Transverse colon (tissue), 4 donors: ENCODE measurements around the gene PIGU. TPM values are rescaled to one million over a fixed set of nuclear protein-coding genes. Genes with fewer than 3 reads are reported as not detected.

ENCODE experiments used
- DNase-seq: peaks from one replicate; pipeline ENCODE4 v3.0.0-alpha.2; 2019
- H3K27ac ChIP-seq, 4 donors: fragments of 200-600 bp; sonication (generic); 2 replicates each; pipeline ENCODE4 v1.5.1; 2016 to 2018; ENCODE audit warnings: inconsistent platforms in 4 of 4
- H3K27me3 ChIP-seq: fragments of 200-600 bp; sonication (generic); 2 replicates; pipeline ENCODE4 v1.5.1; 2017; ENCODE audit warnings: inconsistent platforms
- H3K36me3 ChIP-seq, 4 donors: fragments of 200-600 bp; sonication (generic); 2 replicates each; pipeline ENCODE4 v1.5.1; 2017 to 2019; ENCODE audit warnings: inconsistent platforms in 4 of 4
- H3K4me1 ChIP-seq, 4 donors: fragments of 200-600 bp; sonication (generic); 2 replicates each; pipeline ENCODE4 v1.5.1; 2017 to 2020; ENCODE audit warnings: inconsistent platforms in 4 of 4
- H3K4me3 ChIP-seq, 4 donors: fragments of 200-600 bp; sonication (generic); 1 replicate in 1 of 4; 2 replicates in 3 of 4; pipeline versions ENCODE4 v1.5.1 to v1.6.1; 2017 to 2019; ENCODE audit warnings: inconsistent platforms in 4 of 4
- H3K9me3 ChIP-seq, 2 donors: fragments of 200-600 bp; sonication (generic); 2 replicates each; pipeline ENCODE4 v1.5.1; 2017 to 2019; ENCODE audit warnings: inconsistent platforms in 2 of 2
- CTCF ChIP-seq, 5 experiments: fragments of 200-600 bp in 3 of 5; fragments of 450-650 bp in 2 of 5; sonication (generic) in 3 of 5; IDR thresholded peaks; 1 replicate in 2 of 5; 2 replicates in 3 of 5; pipeline ENCODE4 v1.5.1; 2016 to 2017; ENCODE audit warnings: antibody characterized with exemption in 5 of 5, inconsistent platforms in 3 of 5, mild to moderate bottlenecking in 2 of 5, moderate library complexity in 1 of 5
- EP300 ChIP-seq: sonication (generic); formaldehyde crosslinking; IDR thresholded peaks from one replicate; pipeline ENCODE4 v1.6.1; 2017; ENCODE audit warnings: antibody characterized with exemption, low read depth
- POLR2A ChIP-seq: fragments of 450-650 bp; IDR thresholded peaks from one replicate; pipeline ENCODE4 v1.6.1; 2016; ENCODE audit warnings: antibody characterized with exemption, mild to moderate bottlenecking, moderate library complexity
- POLR2AphosphoS5 ChIP-seq, 3 donors: sonication (generic); formaldehyde crosslinking; IDR thresholded peaks; one replicate each; pipeline ENCODE4 v1.6.1; 2016; ENCODE audit warnings: antibody characterized with exemption in 3 of 3
- WGBS, 2 donors: methylation state at CpG; one replicate each; pipeline ENCODE4 v1.1.5; 2018; ENCODE audit warnings: low coverage in 1 of 2; 5-methylcytosine and 5-hydroxymethylcytosine counted together
- in situ Hi-C, 4 donors: fragments of 200-750 bp; cut with MboI; loops; one replicate each; pipeline versions ENCODE4 v1.15.0 to v1.15.1; 2017; ENCODE audit warnings: low sequenced_read_pairs in 3 of 4, low pct_ligation_motif_present in 1 of 4, low pct_unique_long_range_greater_than_20kb in 1 of 4
- intact Hi-C: fragments of 100-400 bp; cut with DNase I; formaldehyde crosslinking; loops from one replicate; pipeline ENCODE4 v1.15.1; 2023; ENCODE audit warnings: low total_unique reads
- total RNA-seq, 4 donors: library from RNA; depleted of rRNA; stranded (reverse); fragments of >200 nt; gene quantifications; one replicate each; pipeline ENCODE4 v1.1.0, GENCODE V29; 2016

Gene PIGU
- total RNA-seq, 4 donors from 2014 or later, result 4.1 to 28.7 (median 16.8) TPM

DNA sequence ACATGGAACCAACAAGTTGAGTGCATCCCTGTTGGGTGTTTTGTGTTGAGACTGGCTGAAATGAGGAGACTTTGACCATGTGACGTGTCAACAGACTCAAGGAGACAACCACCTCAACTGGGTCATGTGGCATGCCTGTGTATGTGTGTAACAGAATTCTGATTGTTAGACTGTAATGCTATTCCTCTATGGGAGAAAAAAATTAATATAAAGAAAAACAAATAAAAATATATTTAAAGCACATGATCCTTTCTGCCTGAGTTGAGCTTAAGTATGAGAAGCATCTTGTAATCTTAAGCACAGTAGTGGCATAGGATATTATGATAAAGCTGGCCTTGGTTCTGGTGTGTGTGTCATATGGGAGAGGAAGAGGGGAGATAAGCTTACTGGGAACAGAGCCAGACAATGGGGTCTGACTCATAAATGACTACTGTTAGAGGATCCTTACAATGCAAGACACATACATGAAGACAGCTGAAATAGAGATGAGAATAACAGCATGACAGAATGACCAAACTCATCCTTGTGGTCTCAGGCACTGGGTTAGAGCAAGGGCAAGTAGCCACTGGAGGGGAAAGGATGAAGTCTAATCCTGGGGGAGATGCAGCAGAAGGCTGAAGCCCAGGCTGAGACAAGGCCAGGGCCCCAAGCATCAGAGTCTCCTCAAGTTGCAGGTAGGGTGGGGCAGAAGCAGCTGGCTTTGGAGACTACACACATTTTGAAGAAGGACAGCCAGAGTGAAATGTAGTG is 36.5 kb upstream of the PIGU start:
- peaks cover 0 to 13% (median 0%) of the 10 kb centered on the region in 4 donors for H3K36me3 ChIP-seq
- H3K9me3 ChIP-seq, result no peaks in the 10 kb centered on the region
- no peak overlapping the region for H3K27ac ChIP-seq
- in situ Hi-C loops (loop anchor here in 3 of 4 donors (25.0 kb wide), 2 partner anchors 151 to 401 kb away; partner anchors contain the start of genes MAP1LC3A (in 2 of the 3) and AHCY (in 1 of the 3)), intact Hi-C loops (loop anchor here (2.0 kb wide), 1 partner anchor 401 kb away; no protein-coding TSS in a partner anchor)
- no peaks in the 10 kb centered on the region for H3K27me3 ChIP-seq
- no peak overlapping the region for H3K4me3 ChIP-seq
- peaks cover 8 to 15% (median 14%) of the 10 kb centered on the region in 4 donors for H3K4me1 ChIP-seq
- no peak for TF ChIP-seq POLR2AphosphoS5 (IDR thresholded peaks at IDR 0.05)
- no peak for TF ChIP-seq CTCF (IDR thresholded peaks at IDR 0.05)
- no peak for TF ChIP-seq POLR2A
- no peak for TF ChIP-seq EP300
- 86% methylated on average over 1 of the region's 1 CpG; no CpG with 5 or more reads in 1 of the 2 donors for WGBS, 2 donors
- DNase-seq, result no peak

- Histone ChIP-seq H3K36me3 (peaks cover 0 to 13% (median 0%) of the 10 kb centered on the region in 4 donors), H3K4me1 (peaks cover 8 to 20% (median 15%) of the 10 kb centered on the region in 4 donors), H3K4me3 (no peak overlapping the region), H3K27ac (no peak overlapping the region), H3K9me3 (no peaks in the 10 kb centered on the region), H3K27me3 (no peaks in the 10 kb centered on the region)
- DNase-seq, result no peak
- in situ Hi-C loops (loop anchor here in 3 of 4 donors (25.0 kb wide), 2 partner anchors 150 to 400 kb away; partner anchors contain the start of genes MAP1LC3A (in 2 of the 3) and AHCY (in 1 of the 3)), intact Hi-C loops (loop anchor here (2.0 kb wide), 1 partner anchor 400 kb away; no protein-coding TSS in a partner anchor)
- TF ChIP-seq EP300, result no peak
- TF ChIP-seq POLR2A, result no peak
- no peak for TF ChIP-seq POLR2AphosphoS5 (IDR thresholded peaks at IDR 0.05)
- no peak for TF ChIP-seq CTCF (IDR thresholded peaks at IDR 0.05)
- WGBS, 2 donors, result 78 to 86% methylated on average over 1 to 5 of the region's 5 CpGs
Measured at GRCh38 chr20:34712525-34713192, 35.8 kb upstream of the PIGU start.

- no peak overlapping the region for H3K27ac ChIP-seq
Measured at GRCh38 chr20:34711813-34712430, 35.0 kb upstream of the PIGU start.

More at GRCh38 chr20:34711813-34712430, 35.0 kb upstream of the PIGU start:
- Histone ChIP-seq H3K36me3 (peaks cover 0 to 13% (median 0%) of the 10 kb centered on the region in 4 donors), H3K27me3 (no peaks in the 10 kb centered on the region), H3K4me3 (no peak overlapping the region), H3K9me3 (no peaks in the 10 kb centered on the region), H3K4me1 (peaks cover 8 to 26% (median 16%) of the 10 kb centered on the region in 4 donors)
- DNase-seq, result no peak
- TF ChIP-seq CTCF (IDR thresholded peaks at IDR 0.05), result no peak
- no peak for TF ChIP-seq POLR2A
- no peak for TF ChIP-seq POLR2AphosphoS5 (IDR thresholded peaks at IDR 0.05)
- TF ChIP-seq EP300, result no peak
- WGBS, 2 donors, result 96 to 100% methylated on average over 3 of the region's 3 CpGs
- in situ Hi-C loops (loop anchor here in 3 of 4 donors (25.0 kb wide), 2 partner anchors 150 to 400 kb away; partner anchors contain the start of genes MAP1LC3A (in 2 of the 3) and AHCY (in 1 of the 3)), intact Hi-C loops (loop anchor here (2.0 kb wide), 1 partner anchor 399 kb away; no protein-coding TSS in a partner anchor)
